ENCODE results near the gene NSG1. TPM values are rescaled to one million over a fixed set of nuclear protein-coding genes. Genes with fewer than 3 reads are reported as not detected.

The NSG1 gene
- total RNA-seq, 1 experiment from 2014 or later, result not detected

DNA sequence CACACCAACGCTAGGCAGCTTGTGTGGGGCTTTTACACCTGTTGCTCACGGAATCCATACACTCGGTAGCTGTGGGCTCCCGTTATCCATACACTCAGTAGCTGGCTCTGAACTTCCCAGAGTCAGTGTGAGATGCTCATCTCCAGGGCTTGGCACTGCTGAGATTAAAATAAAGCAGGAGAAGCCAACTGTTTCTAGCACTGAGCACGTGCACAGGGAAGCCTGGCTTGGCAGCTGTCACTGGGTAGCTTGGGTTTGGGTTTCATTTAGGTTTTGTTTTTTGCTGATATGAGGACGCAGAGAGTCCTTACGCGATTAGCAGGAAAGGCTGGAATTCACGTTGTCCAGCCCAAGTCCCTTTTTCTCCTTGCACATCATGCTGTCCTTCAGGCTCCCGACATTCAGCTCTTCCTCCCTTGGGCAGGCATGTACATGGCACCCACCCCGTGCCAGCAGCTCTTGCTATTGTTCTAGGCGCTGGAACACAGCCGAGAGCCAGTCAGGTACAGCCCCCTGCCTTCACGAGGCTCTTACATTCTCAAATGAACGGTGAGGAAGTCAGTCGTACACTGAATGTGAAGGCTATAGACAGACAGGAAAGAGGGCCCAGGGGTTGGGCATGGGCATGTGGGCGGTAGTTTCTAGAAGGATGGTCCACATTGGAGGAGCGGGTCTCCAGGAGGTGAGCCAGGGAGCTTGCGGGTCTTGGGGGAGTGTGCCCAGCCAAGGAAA is 25.9 kb downstream of the NSG1 start:
- in situ Hi-C loops (cut with HindIII; ENCODE audit: low pct_unique_long_range_greater_than_20kb, low sequenced_read_pairs), result no loop called here
- no peak overlapping the region for H3K27ac ChIP-seq (ENCODE audit: low read length)
- BruUV-seq (replicated peaks), result no TSS peak
- DNase-seq (ENCODE audit: low read depth, low spot score) (no peak), ATAC-seq (no peak)
- no peak for TF ChIP-seq POLR2AphosphoS5 (IDR thresholded peaks at IDR 0.05; ENCODE audit: low read depth, low read length)
- no peak for TF ChIP-seq CTCF (IDR thresholded peaks at IDR 0.05)
- TF ChIP-seq REST (IDR thresholded peaks at IDR 0.05; ENCODE audit: insufficient read depth in 1 of 2, low read depth in 2 of 2, low read length in 1 of 2), result no peak
- TF ChIP-seq SIN3A (IDR thresholded peaks at IDR 0.05; ENCODE audit: borderline replicate concordance, insufficient read depth, low read depth, low read length), result no peak
- TF ChIP-seq TCF7L2 (IDR thresholded peaks at IDR 0.05; ENCODE audit: low read depth, low read length), result no peak
- H3K4me3 ChIP-seq (ENCODE audit: low read depth in 2 of 2, low read length in 2 of 2), result no peak overlapping the region
- intact Hi-C loops (cut with micrococcal nuclease; ENCODE audit: unreplicated experiment), result no loop called here
- H3K4me1 ChIP-seq (ENCODE audit: control insufficient read depth, insufficient read depth, low read length), result no peaks in the 10 kb centered on the region
- H3K9me3 ChIP-seq (ENCODE audit: control insufficient read depth, insufficient read depth, low read depth, low read length), result no peaks in the 10 kb centered on the region
- POLR2A ChIA-PET, result no interaction called here
- CTCF ChIA-PET, result no interaction called here
- H3K36me3 ChIP-seq (ENCODE audit: control insufficient read depth, insufficient read depth, low read length), result no peaks in the 10 kb centered on the region
- H3K27me3 ChIP-seq (ENCODE audit: control insufficient read depth, insufficient read depth, low read length), result no peaks in the 10 kb centered on the region

DNA sequence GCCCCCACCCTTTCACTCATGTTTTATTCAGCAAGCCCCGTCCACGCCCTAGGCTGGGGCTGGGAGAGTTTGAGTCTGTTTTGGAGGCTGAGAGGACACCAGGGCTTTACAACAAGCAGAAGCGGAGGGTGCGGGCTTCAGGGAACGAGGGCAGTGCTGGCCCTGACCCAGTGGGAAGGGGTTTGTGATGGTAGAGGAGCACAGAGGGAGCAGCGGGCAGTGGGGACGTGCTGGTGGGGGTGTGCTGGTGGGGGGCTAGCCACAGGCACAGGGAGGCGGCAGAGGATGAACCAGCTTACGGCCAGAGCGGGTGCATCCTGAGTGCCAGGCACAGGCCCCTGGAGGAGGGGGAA is 26.4 kb downstream of the NSG1 start:
- Histone ChIP-seq H3K4me1 (ENCODE audit: control insufficient read depth, insufficient read depth, low read length) (no peaks in the 10 kb centered on the region), H3K27ac (ENCODE audit: low read length) (no peak overlapping the region), H3K4me3 (ENCODE audit: low read depth in 2 of 2, low read length in 2 of 2) (no peak overlapping the region), H3K27me3 (ENCODE audit: control insufficient read depth, insufficient read depth, low read length) (no peaks in the 10 kb centered on the region), H3K36me3 (ENCODE audit: control insufficient read depth, insufficient read depth, low read length) (no peaks in the 10 kb centered on the region), H3K9me3 (ENCODE audit: control insufficient read depth, insufficient read depth, low read depth, low read length) (no peaks in the 10 kb centered on the region)
- no peak for ATAC-seq
- DNase-seq (ENCODE audit: low read depth, low spot score), result no peak
- TF ChIP-seq REST (IDR thresholded peaks at IDR 0.05; ENCODE audit: insufficient read depth in 1 of 2, low read depth in 2 of 2, low read length in 1 of 2), result no peak
- no peak for TF ChIP-seq SIN3A (IDR thresholded peaks at IDR 0.05; ENCODE audit: borderline replicate concordance, insufficient read depth, low read depth, low read length)
- no peak for TF ChIP-seq CTCF (IDR thresholded peaks at IDR 0.05)
- no TSS peak for BruUV-seq (replicated peaks)
- in situ Hi-C loops (cut with HindIII; ENCODE audit: low pct_unique_long_range_greater_than_20kb, low sequenced_read_pairs), result no loop called here
- ChIA-PET CTCF (no interaction called here), POLR2A (no interaction called here)
- intact Hi-C loops (cut with micrococcal nuclease; ENCODE audit: unreplicated experiment), result no loop called here
